NT2/D1 (cell line): ENCODE measurements around the gene SNURF.

ENCODE experiments used
- DNase-seq: peaks from one replicate; pipeline ENCODE4 v3.0.0-alpha.2; 2011; ENCODE audit warnings: low read depth, low spot score
- H3K27me3 ChIP-seq: 2 replicates; pipeline ENCODE4 v1.6.0; 2011; ENCODE audit warnings: mild to moderate bottlenecking; ENCODE audit not compliant: insufficient read length, insufficient read depth
- H3K36me3 ChIP-seq: 2 replicates; pipeline ENCODE4 v1.6.1; 2011; ENCODE audit warnings: mild to moderate bottlenecking, low read length, mixed read lengths; ENCODE audit not compliant: insufficient read depth, insufficient read length
- H3K4me1 ChIP-seq: 2 replicates; pipeline ENCODE4 v1.5.1; 2011; ENCODE audit not compliant: insufficient read depth, insufficient read length
- H3K4me3 ChIP-seq: 2 replicates; pipeline ENCODE4 v1.5.1; 2011; ENCODE audit warnings: low read depth; ENCODE audit not compliant: insufficient read length
- H3K9ac ChIP-seq: 2 replicates; pipeline ENCODE4 v1.6.0; 2011; ENCODE audit warnings: low read depth; ENCODE audit not compliant: insufficient read length
- H3K9me3 ChIP-seq: 2 replicates; pipeline ENCODE4 v1.5.1; 2011; ENCODE audit warnings: mild to moderate bottlenecking, low read length; ENCODE audit not compliant: insufficient read depth
- SUZ12 ChIP-seq: IDR thresholded peaks from 2 replicates; pipeline ENCODE4 v1.6.1; 2011; ENCODE audit not compliant: insufficient read length, insufficient read depth; ENCODE audit errors: extremely low read depth
- YY1 ChIP-seq: IDR thresholded peaks from 2 replicates; pipeline ENCODE4 v1.6.1; 2011; ENCODE audit not compliant: insufficient read length, insufficient read depth
- ZNF274 ChIP-seq: IDR thresholded peaks from 2 replicates; pipeline ENCODE4 v1.6.1; 2011; ENCODE audit warnings: mild to moderate bottlenecking, low read depth, low read length

The SNURF gene

DNA sequence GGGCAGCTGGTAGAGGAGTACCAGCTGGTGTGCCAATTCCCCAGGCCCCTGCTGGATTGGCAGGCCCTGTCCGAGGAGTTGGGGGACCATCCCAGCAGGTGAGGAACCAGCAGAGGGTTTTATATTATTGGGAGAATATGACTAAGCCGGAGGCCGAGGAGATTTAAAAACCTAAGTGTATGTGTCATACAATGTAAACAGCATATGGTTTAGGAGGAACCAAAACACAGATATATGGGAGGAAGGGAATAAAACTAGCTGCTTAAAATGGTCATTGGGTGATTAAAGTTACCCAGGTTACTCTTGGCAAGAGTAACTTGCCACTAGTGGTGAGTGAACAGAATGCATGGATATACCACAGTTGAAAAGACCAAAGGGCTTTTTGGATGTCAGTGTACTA lies 22.1 kb downstream of the SNURF start:
- Histone ChIP-seq H3K36me3 (peaks cover 89% of the 10 kb centered on the region), H3K4me3 (no peak overlapping the region), H3K9me3 (no peaks in the 10 kb centered on the region), H3K9ac (no peak overlapping the region), H3K27me3 (no peaks in the 10 kb centered on the region), H3K4me1 (no peaks in the 10 kb centered on the region)
- no peak for DNase-seq
- no peak for TF ChIP-seq ZNF274
- no peak for TF ChIP-seq SUZ12
- TF ChIP-seq YY1: no peak

- H3K9ac ChIP-seq: no peak overlapping the region
- H3K36me3 ChIP-seq: peaks cover 93% of the 10 kb centered on the region
- no peak for DNase-seq
- no peak for TF ChIP-seq YY1
- TF ChIP-seq ZNF274: no peak
- no peak for TF ChIP-seq SUZ12
- no peak overlapping the region for H3K4me3 ChIP-seq
- H3K4me1 ChIP-seq: no peaks in the 10 kb centered on the region
- no peaks in the 10 kb centered on the region for H3K9me3 ChIP-seq
- no peaks in the 10 kb centered on the region for H3K27me3 ChIP-seq
Measured at GRCh38 chr15:24977686-24978085, 22.9 kb downstream of the SNURF start.

- H3K9ac ChIP-seq: no peak overlapping the region
- DNase-seq: no peak
- no peaks in the 10 kb centered on the region for H3K4me1 ChIP-seq
- peaks cover 66% of the 10 kb centered on the region for H3K36me3 ChIP-seq
- no peak overlapping the region for H3K4me3 ChIP-seq
- H3K9me3 ChIP-seq: no peaks in the 10 kb centered on the region
- TF ChIP-seq ZNF274 (no peak), SUZ12 (no peak), YY1 (no peak)
- no peaks in the 10 kb centered on the region for H3K27me3 ChIP-seq
Measured at GRCh38 chr15:24985224-24985623, 30.4 kb downstream of the SNURF start.

DNA sequence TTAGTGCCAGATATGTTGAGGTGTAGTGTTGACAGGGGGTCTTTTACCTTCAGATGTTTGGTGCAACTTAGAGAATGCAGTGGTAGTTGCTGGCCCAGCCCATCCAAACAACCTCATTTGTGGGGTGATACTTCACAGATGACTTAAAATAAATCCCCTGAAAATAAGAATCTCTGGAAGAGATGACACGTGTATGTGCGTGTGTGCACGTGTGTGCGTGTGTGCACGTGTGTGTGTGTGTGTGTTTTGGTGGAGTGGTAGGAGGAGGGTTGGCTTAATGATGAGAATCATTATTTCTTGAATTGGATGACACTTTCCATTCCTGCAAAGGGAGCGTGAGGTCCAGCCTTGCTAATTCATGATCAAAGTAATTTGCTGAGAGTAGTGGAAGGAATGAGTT lies 31.9 kb downstream of the SNURF start:
- DNase-seq: no peak
- H3K4me3 ChIP-seq: no peak overlapping the region
- H3K9me3 ChIP-seq: no peaks in the 10 kb centered on the region
- peaks cover 57% of the 10 kb centered on the region for H3K36me3 ChIP-seq
- H3K27me3 ChIP-seq: no peaks in the 10 kb centered on the region
- TF ChIP-seq YY1 (no peak), ZNF274 (no peak)
- no peak overlapping the region for H3K9ac ChIP-seq
- no peaks in the 10 kb centered on the region for H3K4me1 ChIP-seq
